T-cell (primary cell): ENCODE results near the gene SLIT3. TPM values are rescaled to one million over a fixed set of nuclear protein-coding genes. Genes with fewer than 3 reads are reported as not detected.

Source experiments
- ATAC-seq, 4 experiments: fragments of 200-7000 bp in 3 of 4; fragments of 150-1000 bp in 1 of 4; cut with Tn5 transposase; replicated peaks in 1 of 4; 1 replicate in 3 of 4; 2 replicates in 1 of 4; pipeline ENCODE4 v1.10.0; 2021; ENCODE audit warnings: moderate library complexity in 3 of 4, mild to moderate bottlenecking in 2 of 4, moderate number of reproducible peaks in 1 of 4
- CTCF ChIA-PET, 2 donors: fragments of 300-600 bp; sonication (Branson Sonifier 250); formaldehyde crosslinking; loops; one replicate each; lab custom pipeline; 2022; ENCODE audit warnings: antibody characterized with exemption in 2 of 2; lab: Charles Lee
- POLR2A ChIA-PET, 2 donors: fragments of 300-600 bp; sonication (Branson Sonifier 250); formaldehyde crosslinking; loops; one replicate each; lab custom pipeline; 2022; ENCODE audit warnings: antibody characterized with exemption in 2 of 2; lab: Charles Lee
- DNase-seq, 35 experiments: peaks; one replicate each; pipeline versions ENCODE4 v3.0.0 to v3.0.0-alpha.2; 2013 to 2023
- H3K27ac ChIP-seq: one replicate; pipeline ENCODE4 v1.5.1; 2013; ENCODE audit warnings: low read length
- H3K27me3 ChIP-seq, 2 experiments: replicated peaks in 1 of 2; 1 replicate in 1 of 2; 2 replicates in 1 of 2; pipeline versions ENCODE4 v1.6.1 to v1.7.0; 2013; ENCODE audit warnings: low read length in 1 of 2, mixed read lengths in 1 of 2; ENCODE audit not compliant: control insufficient read depth in 2 of 2, insufficient read depth in 2 of 2; ENCODE audit errors: extremely low read depth in 1 of 2
- H3K36me3 ChIP-seq, 2 donors: 1 replicate in 1 of 2; 2 replicates in 1 of 2; pipeline versions ENCODE4 v1.6.1 to v1.7.0; 2013; ENCODE audit warnings: low read length in 1 of 2; ENCODE audit not compliant: control insufficient read depth in 2 of 2, insufficient read depth in 1 of 2; ENCODE audit errors: extremely low read depth in 1 of 2
- H3K4me1 ChIP-seq, 2 experiments: 1 replicate in 1 of 2; 2 replicates in 1 of 2; pipeline versions ENCODE4 v1.6.1 to v1.7.0; 2013; ENCODE audit warnings: low read length in 2 of 2, mixed read lengths in 1 of 2; ENCODE audit not compliant: insufficient read depth in 2 of 2, control insufficient read depth in 1 of 2; ENCODE audit errors: extremely low read depth in 1 of 2
- H3K4me3 ChIP-seq, 2 donors: 1 replicate in 1 of 2; 2 replicates in 1 of 2; pipeline versions ENCODE4 v1.5.1 to v1.7.0; 2013; ENCODE audit warnings: mild to moderate bottlenecking in 2 of 2, low read length in 1 of 2, moderate library complexity in 1 of 2; ENCODE audit not compliant: control insufficient read depth in 1 of 2; ENCODE audit errors: extremely low read depth in 1 of 2
- H3K9me3 ChIP-seq: 2 replicates; pipeline ENCODE4 v1.7.0; 2013
- H3K27ac Mint-ChIP-seq, 2 donors: one replicate each; pipeline ENCODE4 v1.8.0; 2020 to 2021; ENCODE audit warnings: mild to moderate bottlenecking in 2 of 2, mixed read lengths in 2 of 2
- H3K27me3 Mint-ChIP-seq, 2 donors: one replicate each; pipeline ENCODE4 v1.8.0; 2021 to 2022; ENCODE audit warnings: mixed read lengths in 2 of 2
- H3K36me3 Mint-ChIP-seq: one replicate; pipeline ENCODE4 v1.8.0; 2021; ENCODE audit warnings: mixed read lengths
- H3K4me1 Mint-ChIP-seq, 3 donors: one replicate each; pipeline ENCODE4 v1.8.0; 2020 to 2022; ENCODE audit warnings: mixed read lengths in 3 of 3, mild to moderate bottlenecking in 1 of 3
- H3K4me3 Mint-ChIP-seq, 3 donors: one replicate each; pipeline ENCODE4 v1.8.0; 2020 to 2022; ENCODE audit warnings: mild to moderate bottlenecking in 3 of 3, mixed read lengths in 3 of 3, moderate library complexity in 3 of 3
- H3K9me3 Mint-ChIP-seq, 3 donors: one replicate each; pipeline ENCODE4 v1.8.0; 2020 to 2022; ENCODE audit warnings: mixed read lengths in 3 of 3
- WGBS: methylation state at CpG from one replicate; pipeline ENCODE4 v1.1.5; 2013; ENCODE audit warnings: missing lambda C conversion rate; ENCODE audit not compliant: insufficient coverage; 5-methylcytosine and 5-hydroxymethylcytosine counted together
- total RNA-seq, 35 experiments: library from RNA in 6 of 35; stranded (reverse) in 6 of 35; fragments of 120-200 nt in 1 of 35; gene quantifications; one replicate each; pipeline versions ENCODE4 v1.2.1 to v1.2.4 and lab custom pipeline; 2013 to 2026

The SLIT3 gene
- total RNA-seq, 5 donors from 2014 or later (not counting 1 experiment from before 2014, with no cell fraction given): 0.13 to 0.32 (median 0.13) TPM; not detected in 2

DNA sequence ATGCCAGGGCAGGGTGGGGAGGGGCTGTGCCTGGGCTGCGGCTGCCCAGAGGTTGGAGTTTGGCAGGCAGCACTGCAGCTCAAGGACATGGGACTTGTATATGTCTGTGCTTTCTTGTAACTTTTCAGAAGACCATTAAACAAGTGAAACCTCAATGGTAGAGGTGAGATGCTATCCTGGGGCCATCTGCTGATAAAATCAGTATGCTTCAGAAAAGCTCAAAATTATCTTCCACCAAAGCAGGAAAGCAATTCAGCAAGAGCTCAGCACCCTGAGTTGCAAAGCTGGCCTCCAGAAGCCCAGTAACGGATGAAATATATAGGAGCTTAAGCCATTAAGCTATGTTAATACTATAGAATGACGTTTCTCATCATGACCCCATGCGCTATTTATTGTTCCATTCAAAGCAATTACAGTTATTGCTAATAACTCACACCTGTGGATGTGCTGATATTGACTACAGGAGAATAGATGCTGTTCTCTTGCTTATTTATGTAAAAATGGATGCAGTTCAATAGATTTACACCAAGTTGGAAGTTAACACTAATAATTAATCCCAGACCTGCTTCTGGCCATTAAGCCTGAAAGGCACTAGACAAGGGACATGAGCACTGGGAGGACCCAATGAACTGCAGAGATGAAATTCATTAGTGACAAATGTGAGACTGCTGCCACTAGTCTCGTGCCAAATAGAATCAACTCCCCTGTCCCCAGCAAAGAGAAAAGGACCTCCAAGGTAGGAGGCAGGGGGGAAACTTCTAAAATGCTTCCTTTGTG, 405.5 kb downstream of the SLIT3 start:
- Histone ChIP-seq H3K9me3 (no peaks in the 10 kb centered on the region), H3K27me3 (peaks cover 0 to 9% of the 10 kb centered on the region in 2 experiments), H3K36me3 (no peaks in the 10 kb centered on the region), H3K27ac (no peak overlapping the region), H3K4me3 (no peak overlapping the region), H3K4me1 (no peaks in the 10 kb centered on the region)
- ATAC-seq (no peak), DNase-seq (no peak)
- WGBS: no CpG with 5 or more reads among the region's 5 CpGs
- Mint-ChIP-seq H3K36me3 (no peaks in the 10 kb centered on the region), H3K4me1 (peaks cover 0 to 6% (median 0%) of the 10 kb centered on the region in 3 donors), H3K27ac (no peak overlapping the region), H3K4me3 (no peak overlapping the region), H3K9me3 (peaks cover 0 to under 1% (median 0%) of the 10 kb centered on the region in 3 donors), H3K27me3 (peaks cover 11 to 22% of the 10 kb centered on the region in 2 donors)
- ChIA-PET POLR2A (interaction anchor here in 1 of 2 donors (0.5 kb wide), 1 partner anchor 221 kb away, joined by 11 read pairs; no protein-coding TSS in a partner anchor), CTCF (no interaction called here)

DNA sequence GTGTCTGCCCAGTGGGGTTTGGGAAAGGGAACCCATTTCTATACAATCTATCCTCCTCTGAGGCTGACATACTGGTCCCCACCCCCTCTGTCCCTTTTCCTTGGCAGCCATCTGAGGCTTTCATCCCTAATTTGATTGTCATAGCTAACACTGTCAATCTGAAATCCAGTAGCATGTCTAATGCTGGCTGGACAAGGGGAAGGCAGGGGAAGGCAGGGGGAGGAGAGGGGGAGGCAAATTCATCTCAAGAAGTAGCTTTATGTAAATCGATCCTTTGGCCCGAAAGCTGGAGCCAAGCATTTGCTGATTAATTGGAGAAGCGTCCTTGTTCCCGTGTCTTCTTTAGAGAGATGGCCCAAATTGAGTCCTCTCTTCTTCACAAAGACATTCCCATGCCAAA, 407.7 kb downstream of the SLIT3 start:
- H3K27ac Mint-ChIP-seq: no peak overlapping the region
- Histone ChIP-seq H3K27ac (no peak overlapping the region), H3K27me3 (peaks cover 0 to 9% of the 10 kb centered on the region in 2 experiments), H3K36me3 (no peaks in the 10 kb centered on the region), H3K9me3 (no peaks in the 10 kb centered on the region), H3K4me1 (no peaks in the 10 kb centered on the region), H3K4me3 (no peak overlapping the region)
- WGBS: no CpG with 5 or more reads among the region's 4 CpGs
- no peak overlapping the region for H3K4me3 Mint-ChIP-seq
- no peak for ATAC-seq
- ChIA-PET POLR2A (no interaction called here), CTCF (no interaction called here)
- H3K27me3 Mint-ChIP-seq: peaks cover 11 to 17% of the 10 kb centered on the region in 2 donors
- no peaks in the 10 kb centered on the region for H3K36me3 Mint-ChIP-seq
- peaks cover 0 to 6% (median 0%) of the 10 kb centered on the region in 3 donors for H3K4me1 Mint-ChIP-seq
- no peaks in the 10 kb centered on the region for H3K9me3 Mint-ChIP-seq
- DNase-seq: no peak

DNA sequence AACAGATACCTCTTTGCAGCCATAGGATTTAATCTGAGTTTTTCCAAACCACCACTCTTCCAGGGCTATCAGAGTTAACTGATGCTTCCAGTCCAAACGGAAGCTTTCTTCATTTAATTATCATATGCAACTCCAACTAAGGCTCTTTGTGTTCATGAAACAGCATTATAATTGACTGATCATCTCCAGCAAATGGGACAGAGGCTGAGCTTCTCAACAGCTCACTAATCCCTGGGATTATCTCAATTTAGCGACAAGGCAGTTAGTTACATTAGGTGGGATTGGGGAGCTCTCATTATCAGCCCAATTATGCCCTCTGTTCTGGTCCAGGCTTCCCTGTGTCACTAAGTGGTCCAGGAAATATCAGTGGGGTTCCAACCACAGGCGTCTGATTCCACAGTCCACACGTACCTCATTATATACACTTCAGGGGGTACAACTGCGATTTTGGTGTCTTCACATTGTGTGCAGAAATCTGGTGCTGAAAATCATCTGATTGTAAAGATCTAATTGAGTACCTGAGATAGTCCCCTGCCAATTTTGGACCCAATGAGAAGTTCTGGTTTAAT, 408.2 kb downstream of the SLIT3 start:
- H3K9me3 Mint-ChIP-seq: no peaks in the 10 kb centered on the region
- H3K4me1 Mint-ChIP-seq: peaks cover 0 to 6% (median 0%) of the 10 kb centered on the region in 3 donors
- ChIA-PET CTCF (no interaction called here), POLR2A (no interaction called here)
- ATAC-seq (no peak), DNase-seq (no peak)
- no peak overlapping the region for H3K4me3 Mint-ChIP-seq
- 50% methylated on average over 1 of the region's 5 CpGs for WGBS
- Histone ChIP-seq H3K4me3 (no peak overlapping the region), H3K27me3 (peaks cover 0 to 8% of the 10 kb centered on the region in 2 experiments), H3K36me3 (no peaks in the 10 kb centered on the region), H3K9me3 (no peaks in the 10 kb centered on the region), H3K4me1 (no peaks in the 10 kb centered on the region), H3K27ac (no peak overlapping the region)
- peaks cover 12 to 17% of the 10 kb centered on the region in 2 donors for H3K27me3 Mint-ChIP-seq
- H3K27ac Mint-ChIP-seq: no peak overlapping the region
- H3K36me3 Mint-ChIP-seq: no peaks in the 10 kb centered on the region

DNA sequence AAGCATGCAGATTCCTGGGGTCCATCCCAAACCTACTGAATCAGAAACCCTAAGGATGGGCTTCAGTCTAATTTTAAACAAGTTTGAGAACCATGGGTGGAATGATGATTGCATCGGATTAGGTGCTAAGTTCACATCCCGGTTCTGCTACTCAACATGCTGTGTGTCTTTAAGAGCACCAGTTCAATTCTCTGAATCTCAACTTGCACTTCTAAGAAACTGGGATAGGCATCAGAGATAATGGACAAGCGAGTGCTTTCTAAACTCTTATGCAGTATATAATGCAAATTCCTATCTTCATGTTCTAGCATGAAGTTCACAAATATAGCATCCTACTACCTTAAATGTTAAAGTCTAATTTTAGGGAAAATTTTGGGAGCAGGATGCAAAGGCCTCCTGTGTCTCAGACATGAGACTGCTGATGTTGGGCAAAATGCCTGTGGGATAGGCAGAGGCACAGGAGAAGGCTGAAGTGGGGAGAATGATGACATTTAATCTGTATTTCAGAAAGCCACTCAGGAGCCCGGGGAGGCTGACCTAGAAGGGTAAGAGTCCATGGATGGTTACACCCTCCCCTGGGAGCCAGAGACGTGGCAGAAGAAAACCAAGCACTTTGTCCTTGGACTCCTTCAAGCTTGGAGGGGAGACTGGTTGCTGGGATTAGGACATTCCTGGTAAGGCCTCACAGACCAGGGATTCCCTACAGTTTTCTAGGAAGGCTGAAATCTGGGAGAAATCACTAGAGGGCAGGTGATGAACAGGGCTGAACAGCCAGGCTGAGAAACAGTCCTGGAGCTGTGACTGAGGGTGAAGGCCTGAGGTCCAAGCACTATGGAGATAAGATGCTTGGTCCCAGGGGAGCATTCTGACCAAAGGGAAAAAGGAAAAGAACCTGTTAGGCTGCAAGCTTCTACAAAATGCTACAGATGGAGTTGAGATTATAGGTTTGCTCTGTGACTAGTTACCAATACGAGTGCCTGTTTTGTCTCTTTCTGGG, 409.8 kb downstream of the SLIT3 start:
- POLR2A ChIA-PET: no interaction called here
- Mint-ChIP-seq H3K36me3 (no peaks in the 10 kb centered on the region), H3K4me3 (no peak overlapping the region), H3K4me1 (no peaks in the 10 kb centered on the region), H3K27ac (no peak overlapping the region), H3K9me3 (no peaks in the 10 kb centered on the region), H3K27me3 (peaks cover 8 to 10% of the 10 kb centered on the region in 2 donors)
- WGBS: 49% methylated on average over 4 of the region's 6 CpGs
- CTCF ChIA-PET: no interaction called here
- H3K27me3 ChIP-seq: peaks cover 0 to 2% of the 10 kb centered on the region in 2 experiments
- H3K36me3 ChIP-seq: no peaks in the 10 kb centered on the region
- H3K9me3 ChIP-seq: no peaks in the 10 kb centered on the region
- DNase-seq (no peak), ATAC-seq (no peak)
- H3K27ac ChIP-seq: no peak overlapping the region
- no peak overlapping the region for H3K4me3 ChIP-seq
- no peaks in the 10 kb centered on the region for H3K4me1 ChIP-seq

DNA sequence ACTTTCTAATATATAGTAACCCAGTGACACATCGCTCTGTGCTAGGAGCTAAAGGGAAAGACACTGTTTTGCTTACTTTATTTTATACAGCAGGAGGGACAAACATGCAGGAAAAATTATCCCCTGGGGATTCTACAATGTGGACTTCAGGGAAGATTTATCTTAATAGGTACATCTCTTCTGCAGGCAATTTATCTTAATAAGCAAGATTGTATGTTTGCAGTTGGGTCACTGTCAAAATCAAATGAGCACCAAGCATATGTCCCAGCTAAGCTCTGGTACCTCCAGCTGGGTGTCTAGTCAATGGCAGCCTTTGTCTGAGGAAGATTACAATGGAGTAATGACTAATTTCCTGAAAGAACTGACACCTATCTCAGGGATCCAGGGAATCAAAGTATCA, 411.9 kb downstream of the SLIT3 start:
- no CpG with 5 or more reads among the region's 1 CpG for WGBS
- no peak for DNase-seq
- no peaks in the 10 kb centered on the region for H3K36me3 ChIP-seq
- no peak overlapping the region for H3K27ac Mint-ChIP-seq
- no peak overlapping the region for H3K4me3 Mint-ChIP-seq
- peaks cover 0 to 7% of the 10 kb centered on the region in 2 experiments for H3K27me3 ChIP-seq
- H3K4me1 ChIP-seq: no peaks in the 10 kb centered on the region
- H3K4me1 Mint-ChIP-seq: no peaks in the 10 kb centered on the region
- no peak for ATAC-seq
- peaks cover 0 to 6% of the 10 kb centered on the region in 2 donors for H3K27me3 Mint-ChIP-seq
- POLR2A ChIA-PET: no interaction called here
- CTCF ChIA-PET: no interaction called here
- no peaks in the 10 kb centered on the region for H3K36me3 Mint-ChIP-seq
- no peaks in the 10 kb centered on the region for H3K9me3 ChIP-seq
- H3K9me3 Mint-ChIP-seq: no peaks in the 10 kb centered on the region
- no peak overlapping the region for H3K27ac ChIP-seq
- no peak overlapping the region for H3K4me3 ChIP-seq

DNA sequence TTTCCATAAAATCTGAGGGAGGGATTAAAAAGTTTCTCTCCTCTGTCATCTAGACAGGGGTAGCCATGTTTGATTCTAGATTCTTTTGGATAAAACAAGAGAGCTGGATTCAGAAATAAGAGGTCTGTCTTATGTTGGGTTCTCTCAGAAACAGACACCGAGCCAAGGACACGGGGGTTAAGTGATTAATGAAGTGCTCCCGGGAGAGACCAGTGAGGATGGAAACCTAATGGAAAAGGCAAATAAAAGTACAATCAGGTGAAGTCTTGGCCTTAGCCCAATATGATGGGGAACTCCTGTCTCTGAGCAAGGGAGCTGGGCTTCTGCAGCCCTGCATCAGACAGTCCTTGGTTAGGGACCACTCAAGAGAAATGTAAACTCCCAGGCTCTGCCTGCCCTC, 413.0 kb downstream of the SLIT3 start:
- no peak for DNase-seq
- Mint-ChIP-seq H3K27me3 (peaks cover 0 to 6% of the 10 kb centered on the region in 2 donors), H3K4me3 (no peak overlapping the region), H3K9me3 (no peaks in the 10 kb centered on the region), H3K36me3 (no peaks in the 10 kb centered on the region), H3K27ac (no peak overlapping the region), H3K4me1 (no peaks in the 10 kb centered on the region)
- WGBS: 100% methylated on average over 3 of the region's 3 CpGs
- ChIA-PET POLR2A (no interaction called here), CTCF (no interaction called here)
- H3K9me3 ChIP-seq: no peaks in the 10 kb centered on the region
- no peak overlapping the region for H3K4me3 ChIP-seq
- no peaks in the 10 kb centered on the region for H3K36me3 ChIP-seq
- peaks cover 0 to 13% of the 10 kb centered on the region in 2 experiments for H3K27me3 ChIP-seq
- ATAC-seq: no peak
- no peaks in the 10 kb centered on the region for H3K4me1 ChIP-seq
- no peak overlapping the region for H3K27ac ChIP-seq
